ENCODE results near the gene KRTAP12-4. TPM values are rescaled to one million over a fixed set of nuclear protein-coding genes. Genes with fewer than 3 reads are reported as not detected.
"Not testable (repeated sequence)": the region's sequence is repeated elsewhere in the genome, so short reads cannot be mapped to it uniquely, and the experiment has no call there.

KRTAP12-4 gene
- total and polyA plus RNA-seq, 9 donors: not detected

- peaks cover 69% of the 10 kb centered on the region for H3K27me3 ChIP-seq (ENCODE audit: control insufficient read depth, insufficient read depth, low read length)
- no peaks in the 10 kb centered on the region for H3K36me3 ChIP-seq (ENCODE audit: control insufficient read depth, insufficient read depth, low read length)
- peaks cover under 1% of the 10 kb centered on the region for H3K9me3 ChIP-seq (replicated peaks; ENCODE audit: control insufficient read depth, low read depth, low read length)
- no peak for DNase-seq
- H3K4me1 ChIP-seq (ENCODE audit: control insufficient read depth, insufficient read depth, low read length): peaks cover 4% of the 10 kb centered on the region
- no peak overlapping the region for H3K4me3 ChIP-seq (ENCODE audit: low read length)
- 24% methylated on average over 35 of the region's 35 CpGs for WGBS (ENCODE audit: insufficient coverage)
- no peak overlapping the region for H3K27ac ChIP-seq (ENCODE audit: low read length)
These were observed 43.6 kb upstream of the KRTAP12-4 start for GRCh38 chr21:44697811-44698734.

GRCh38 chr21:44697172-44697810, 42.8 kb upstream of the KRTAP12-4 start, which contains the start of gene KRTAP10-12:
KRTAP10-12 (plus strand) TSS chr21:44697172; CDS start chr21:44697202, 30 bp downstream.
- not testable (repeated sequence) for H3K9me3 ChIP-seq (replicated peaks; ENCODE audit: control insufficient read depth, low read depth, low read length); DNase-seq; H3K36me3 ChIP-seq (ENCODE audit: control insufficient read depth, insufficient read depth, low read length); H3K4me3 ChIP-seq (ENCODE audit: low read length); H3K4me1 ChIP-seq (ENCODE audit: control insufficient read depth, insufficient read depth, low read length); H3K27ac ChIP-seq (ENCODE audit: low read length)
- 30% methylated on average over 10 of the region's 21 CpGs for WGBS (ENCODE audit: insufficient coverage)
- peaks cover 61% of the 10 kb centered on the region for H3K27me3 ChIP-seq (ENCODE audit: control insufficient read depth, insufficient read depth, low read length)

- Histone ChIP-seq H3K27me3 (ENCODE audit: control insufficient read depth, insufficient read depth, low read length) (peaks cover 54% of the 10 kb centered on the region), H3K4me1 (ENCODE audit: control insufficient read depth, insufficient read depth, low read length) (peaks cover 4% of the 10 kb centered on the region), H3K27ac (ENCODE audit: low read length) (no peak overlapping the region), H3K36me3 (ENCODE audit: control insufficient read depth, insufficient read depth, low read length) (no peaks in the 10 kb centered on the region), H3K4me3 (ENCODE audit: low read length) (no peak overlapping the region), H3K9me3 (replicated peaks; ENCODE audit: control insufficient read depth, low read depth, low read length) (peaks cover 8% of the 10 kb centered on the region)
- DNase-seq: no peak
- WGBS (ENCODE audit: insufficient coverage): 42% methylated on average over 4 of the region's 10 CpGs
These were observed 42.1 kb upstream of the KRTAP12-4 start for GRCh38 chr21:44696572-44696971.

GRCh38 chr21:44695641-44696040, 41.2 kb upstream of the KRTAP12-4 start:
- no peak for DNase-seq
- Histone ChIP-seq H3K27me3 (ENCODE audit: control insufficient read depth, insufficient read depth, low read length) (peaks cover 44% of the 10 kb centered on the region), H3K36me3 (ENCODE audit: control insufficient read depth, insufficient read depth, low read length) (no peaks in the 10 kb centered on the region), H3K27ac (ENCODE audit: low read length) (no peak overlapping the region), H3K4me1 (ENCODE audit: control insufficient read depth, insufficient read depth, low read length) (peaks cover 4% of the 10 kb centered on the region), H3K4me3 (ENCODE audit: low read length) (no peak overlapping the region), H3K9me3 (replicated peaks; ENCODE audit: control insufficient read depth, low read depth, low read length) (peaks cover 8% of the 10 kb centered on the region)
- WGBS (ENCODE audit: insufficient coverage): 82% methylated on average over 7 of the region's 8 CpGs

- Histone ChIP-seq H3K27me3 (ENCODE audit: control insufficient read depth, insufficient read depth, low read length) (peaks cover 40% of the 10 kb centered on the region), H3K9me3 (replicated peaks; ENCODE audit: control insufficient read depth, low read depth, low read length) (peaks cover 8% of the 10 kb centered on the region), H3K4me3 (ENCODE audit: low read length) (no peak overlapping the region), H3K36me3 (ENCODE audit: control insufficient read depth, insufficient read depth, low read length) (no peaks in the 10 kb centered on the region), H3K27ac (ENCODE audit: low read length) (no peak overlapping the region), H3K4me1 (ENCODE audit: control insufficient read depth, insufficient read depth, low read length) (peaks cover 4% of the 10 kb centered on the region)
- no peak for DNase-seq
- WGBS (ENCODE audit: insufficient coverage): 64% methylated on average over 6 of the region's 8 CpGs
These were observed 40.7 kb upstream of the KRTAP12-4 start for GRCh38 chr21:44695184-44695583.

- peaks cover 4% of the 10 kb centered on the region for H3K4me1 ChIP-seq (ENCODE audit: control insufficient read depth, insufficient read depth, low read length)
- 72% methylated on average over 11 of the region's 11 CpGs for WGBS (ENCODE audit: insufficient coverage)
- no peak for DNase-seq
- no peak overlapping the region for H3K4me3 ChIP-seq (ENCODE audit: low read length)
- no peak overlapping the region for H3K27ac ChIP-seq (ENCODE audit: low read length)
- peaks cover 8% of the 10 kb centered on the region for H3K9me3 ChIP-seq (replicated peaks; ENCODE audit: control insufficient read depth, low read depth, low read length)
- no peaks in the 10 kb centered on the region for H3K36me3 ChIP-seq (ENCODE audit: control insufficient read depth, insufficient read depth, low read length)
- H3K27me3 ChIP-seq (ENCODE audit: control insufficient read depth, insufficient read depth, low read length): peaks cover 36% of the 10 kb centered on the region
These were observed 40.3 kb upstream of the KRTAP12-4 start for GRCh38 chr21:44694776-44695175.

- peaks cover 30% of the 10 kb centered on the region for H3K27me3 ChIP-seq (ENCODE audit: control insufficient read depth, insufficient read depth, low read length)
- peaks cover 3% of the 10 kb centered on the region for H3K4me1 ChIP-seq (ENCODE audit: control insufficient read depth, insufficient read depth, low read length)
- peaks cover 8% of the 10 kb centered on the region for H3K9me3 ChIP-seq (replicated peaks; ENCODE audit: control insufficient read depth, low read depth, low read length)
- no CpG with 5 or more reads among the region's 2 CpGs for WGBS (ENCODE audit: insufficient coverage)
- no peak overlapping the region for H3K27ac ChIP-seq (ENCODE audit: low read length)
- H3K36me3 ChIP-seq (ENCODE audit: control insufficient read depth, insufficient read depth, low read length): no peaks in the 10 kb centered on the region
- DNase-seq: no peak
- no peak overlapping the region for H3K4me3 ChIP-seq (ENCODE audit: low read length)
These were observed 38.5 kb upstream of the KRTAP12-4 start for GRCh38 chr21:44692798-44693512.

GRCh38 chr21:44691686-44692085, 37.2 kb upstream of the KRTAP12-4 start:
- peaks cover 11% of the 10 kb centered on the region for H3K4me1 ChIP-seq (ENCODE audit: control insufficient read depth, insufficient read depth, low read length)
- DNase-seq: no peak
- peaks cover 29% of the 10 kb centered on the region for H3K27me3 ChIP-seq (ENCODE audit: control insufficient read depth, insufficient read depth, low read length)
- no CpG with 5 or more reads among the region's 2 CpGs for WGBS (ENCODE audit: insufficient coverage)
- peaks cover 8% of the 10 kb centered on the region for H3K9me3 ChIP-seq (replicated peaks; ENCODE audit: control insufficient read depth, low read depth, low read length)
- no peaks in the 10 kb centered on the region for H3K36me3 ChIP-seq (ENCODE audit: control insufficient read depth, insufficient read depth, low read length)
- no peak overlapping the region for H3K27ac ChIP-seq (ENCODE audit: low read length)
- no peak overlapping the region for H3K4me3 ChIP-seq (ENCODE audit: low read length)

- not testable (repeated sequence) for H3K9me3 ChIP-seq (replicated peaks; ENCODE audit: control insufficient read depth, low read depth, low read length); H3K4me3 ChIP-seq (ENCODE audit: low read length); DNase-seq; H3K36me3 ChIP-seq (ENCODE audit: control insufficient read depth, insufficient read depth, low read length); H3K27ac ChIP-seq (ENCODE audit: low read length)
- Histone ChIP-seq H3K4me1 (ENCODE audit: control insufficient read depth, insufficient read depth, low read length) (peaks cover 13% of the 10 kb centered on the region), H3K27me3 (ENCODE audit: control insufficient read depth, insufficient read depth, low read length) (peaks cover 33% of the 10 kb centered on the region)
- WGBS (ENCODE audit: insufficient coverage): 100% methylated on average over 2 of the region's 3 CpGs
These were observed 35.3 kb upstream of the KRTAP12-4 start for GRCh38 chr21:44689740-44690139.

- H3K9me3 ChIP-seq (replicated peaks; ENCODE audit: control insufficient read depth, low read depth, low read length): peaks cover 4% of the 10 kb centered on the region
- 33% methylated on average over 1 of the region's 11 CpGs for WGBS (ENCODE audit: insufficient coverage)
- H3K4me1 ChIP-seq (ENCODE audit: control insufficient read depth, insufficient read depth, low read length): peaks cover 13% of the 10 kb centered on the region
- H3K36me3 ChIP-seq (ENCODE audit: control insufficient read depth, insufficient read depth, low read length): no peaks in the 10 kb centered on the region
- H3K4me3 ChIP-seq (ENCODE audit: low read length): no peak overlapping the region
- DNase-seq: peak; percentile 37
- no peak overlapping the region for H3K27ac ChIP-seq (ENCODE audit: low read length)
- H3K27me3 ChIP-seq (ENCODE audit: control insufficient read depth, insufficient read depth, low read length): peaks cover 42% of the 10 kb centered on the region
These were observed 33.2 kb upstream of the KRTAP12-4 start for GRCh38 chr21:44687671-44688070.

Data from muscle of leg (tissue), 11 donors.